Mesenchymal stem cell (in vitro differentiated cells and primary cell): ENCODE data around the gene MGAT5B.

Experiments used
- DNase-seq: peaks from one replicate; pipeline ENCODE4 v3.0.0-alpha.2; 2013
- H2AFZ ChIP-seq: one replicate; pipeline ENCODE4 v1.6.1; 2013; ENCODE audit warnings: low read depth, mild to moderate bottlenecking, control low read depth, inconsistent platforms, low read length, moderate library complexity
- H2AK5ac ChIP-seq: 2 replicates; pipeline ENCODE4 v1.6.1; 2013; ENCODE audit warnings: low read length, moderate library complexity, mild to moderate bottlenecking, inconsistent platforms; ENCODE audit not compliant: severe bottlenecking
- H2BK120ac ChIP-seq: one replicate; pipeline ENCODE4 v1.6.1; 2013; ENCODE audit warnings: low read depth, mild to moderate bottlenecking, inconsistent platforms, low read length, moderate library complexity
- H2BK12ac ChIP-seq, 2 experiments: one replicate each; pipeline ENCODE4 v1.6.1; 2013; ENCODE audit warnings: inconsistent platforms in 2 of 2, low read length in 2 of 2, mild to moderate bottlenecking in 2 of 2, moderate library complexity in 2 of 2, control low read depth in 1 of 2
- H2BK15ac ChIP-seq: one replicate; pipeline ENCODE4 v1.6.1; 2013; ENCODE audit warnings: mild to moderate bottlenecking, low read depth, inconsistent platforms; ENCODE audit not compliant: poor library complexity, severe bottlenecking
- H2BK5ac ChIP-seq: 2 replicates; pipeline ENCODE4 v1.6.1; 2013; ENCODE audit warnings: low read depth, mild to moderate bottlenecking, low read length, control low read depth, inconsistent platforms; ENCODE audit not compliant: poor library complexity, severe bottlenecking
- H3K14ac ChIP-seq, 2 experiments: one replicate each; pipeline ENCODE4 v1.6.1; 2013; ENCODE audit warnings: inconsistent platforms in 2 of 2, low read length in 2 of 2, control low read depth in 1 of 2, mild to moderate bottlenecking in 1 of 2, moderate library complexity in 1 of 2
- H3K18ac ChIP-seq, 2 experiments: one replicate each; pipeline ENCODE4 v1.6.1; 2013; ENCODE audit warnings: inconsistent platforms in 2 of 2, low read length in 2 of 2, control low read depth in 1 of 2, low read depth in 1 of 2, mild to moderate bottlenecking in 1 of 2
- H3K23ac ChIP-seq, 2 experiments: one replicate each; pipeline ENCODE4 v1.6.1; 2013; ENCODE audit warnings: inconsistent platforms in 2 of 2, low read length in 2 of 2, mild to moderate bottlenecking in 2 of 2, moderate library complexity in 2 of 2, control low read depth in 1 of 2
- H3K27ac ChIP-seq: 2 replicates; pipeline ENCODE4 v1.5.1; 2013; ENCODE audit warnings: mild to moderate bottlenecking, moderate library complexity, low read length, control low read depth, inconsistent platforms; ENCODE audit not compliant: poor library complexity, severe bottlenecking
- H3K27me3 ChIP-seq, 2 experiments: 2 replicates each; pipeline versions ENCODE4 v1.6.1 to v1.7.0; 2013; ENCODE audit warnings: low read length in 2 of 2, mild to moderate bottlenecking in 2 of 2, moderate library complexity in 2 of 2, control low read depth in 1 of 2, inconsistent platforms in 1 of 2; ENCODE audit not compliant: control insufficient read depth in 1 of 2, insufficient read depth in 1 of 2
- H3K36me3 ChIP-seq, 2 experiments: 2 replicates each; pipeline versions ENCODE4 v1.6.1 to v1.7.0; 2013; ENCODE audit warnings: low read length in 2 of 2, control low read depth in 1 of 2, inconsistent platforms in 1 of 2, low read depth in 1 of 2, mild to moderate bottlenecking in 1 of 2; ENCODE audit not compliant: insufficient read depth in 2 of 2, control insufficient read depth in 1 of 2
- H3K4ac ChIP-seq, 2 experiments: one replicate each; pipeline ENCODE4 v1.6.1; 2013; ENCODE audit warnings: inconsistent platforms in 2 of 2, low read length in 2 of 2, mild to moderate bottlenecking in 2 of 2, moderate library complexity in 2 of 2, control low read depth in 1 of 2, low read depth in 1 of 2
- H3K4me1 ChIP-seq: 2 replicates; pipeline ENCODE4 v1.6.1; 2013; ENCODE audit warnings: low read depth, low read length, control low read depth; ENCODE audit not compliant: control insufficient read depth, insufficient read depth
- H3K4me2 ChIP-seq: 2 replicates; pipeline ENCODE4 v1.6.1; 2013; ENCODE audit warnings: low read length, mild to moderate bottlenecking, inconsistent platforms; ENCODE audit not compliant: poor library complexity, severe bottlenecking
- H3K4me3 ChIP-seq, 2 experiments: 2 replicates each; pipeline versions ENCODE4 v1.5.1 to v1.7.0; 2013; ENCODE audit warnings: low read length in 2 of 2, mild to moderate bottlenecking in 2 of 2, control low read depth in 1 of 2, low read depth in 1 of 2; ENCODE audit not compliant: insufficient read depth in 1 of 2
- H3K79me1 ChIP-seq: replicated peaks from 2 replicates; pipeline ENCODE4 v1.6.1; 2013; ENCODE audit warnings: mild to moderate bottlenecking, control low read depth, low read length, inconsistent platforms; ENCODE audit not compliant: poor library complexity, severe bottlenecking
- H3K9ac ChIP-seq: 2 replicates; pipeline ENCODE4 v1.7.0; 2013; ENCODE audit warnings: mild to moderate bottlenecking, low read length, moderate library complexity
- H3K9me3 ChIP-seq: 2 replicates; pipeline ENCODE4 v1.7.0; 2013; ENCODE audit warnings: mild to moderate bottlenecking, low read length; ENCODE audit not compliant: control insufficient read depth
- H4K8ac ChIP-seq: one replicate; pipeline ENCODE4 v1.6.1; 2013; ENCODE audit warnings: inconsistent platforms, mild to moderate bottlenecking, low read length, moderate library complexity
- H4K91ac ChIP-seq: one replicate; pipeline ENCODE4 v1.6.1; 2013; ENCODE audit warnings: mild to moderate bottlenecking, low read length, inconsistent platforms
- WGBS: methylation state at CpG from one replicate; pipeline ENCODE4 v1.1.7; 2013; ENCODE audit warnings: mixed read lengths; 5-methylcytosine and 5-hydroxymethylcytosine counted together

Gene MGAT5B

GRCh38 chr17:76938009-76938408 lies 69.8 kb downstream of the MGAT5B start:
- 94% methylated on average over 10 of the region's 10 CpGs for WGBS
- Histone ChIP-seq H2AFZ (no peak overlapping the region), H2BK15ac (no peak overlapping the region), H3K27me3 (peaks cover 0 to 56% of the 10 kb centered on the region in 2 experiments), H3K79me1 (no peaks in the 10 kb centered on the region), H4K91ac (no peak overlapping the region), H3K4me1 (peaks cover 3% of the 10 kb centered on the region), H2BK12ac (no peak overlapping the region), H4K8ac (no peak overlapping the region), H2BK120ac (no peak overlapping the region), H3K36me3 (no peaks in the 10 kb centered on the region), H3K4ac (no peak overlapping the region), H3K9ac (no peak overlapping the region), H3K18ac (no peak overlapping the region), H3K14ac (peak overlapping the region in 1 of 2 experiments; percentile 62), H3K4me3 (no peak overlapping the region), H3K23ac (no peak overlapping the region), H2AK5ac (no peak overlapping the region), H3K9me3 (no peaks in the 10 kb centered on the region), H3K27ac (no peak overlapping the region), H2BK5ac (no peak overlapping the region), H3K4me2 (no peak overlapping the region)
- DNase-seq: no peak

GRCh38 chr17:76940295-76940694 lies 72.1 kb downstream of the MGAT5B start:
- Histone ChIP-seq H3K9ac (no peak overlapping the region), H3K4me1 (no peaks in the 10 kb centered on the region), H2BK12ac (no peak overlapping the region), H3K27ac (no peak overlapping the region), H3K9me3 (no peaks in the 10 kb centered on the region), H3K18ac (no peak overlapping the region), H3K23ac (no peak overlapping the region), H2BK5ac (no peak overlapping the region), H3K4me2 (no peak overlapping the region), H4K91ac (no peak overlapping the region), H3K14ac (no peak overlapping the region), H2BK15ac (no peak overlapping the region), H2BK120ac (no peak overlapping the region), H4K8ac (no peak overlapping the region), H3K27me3 (peaks cover 0 to 48% of the 10 kb centered on the region in 2 experiments), H3K4me3 (no peak overlapping the region), H3K36me3 (no peaks in the 10 kb centered on the region), H2AFZ (no peak overlapping the region), H2AK5ac (no peak overlapping the region), H3K4ac (no peak overlapping the region), H3K79me1 (no peaks in the 10 kb centered on the region)
- 60% methylated on average over 11 of the region's 14 CpGs for WGBS
- DNase-seq: no peak

- H3K9ac ChIP-seq: no peak overlapping the region
- no peak overlapping the region for H3K14ac ChIP-seq
- no peak overlapping the region for H4K91ac ChIP-seq
- H3K4me1 ChIP-seq: no peaks in the 10 kb centered on the region
- WGBS: 82% methylated on average over 13 of the region's 13 CpGs
- no peak overlapping the region for H2BK15ac ChIP-seq
- H4K8ac ChIP-seq: no peak overlapping the region
- H3K4me3 ChIP-seq: no peak overlapping the region
- H3K4ac ChIP-seq: no peak overlapping the region
- H2BK12ac ChIP-seq: no peak overlapping the region
- no peaks in the 10 kb centered on the region for H3K79me1 ChIP-seq
- H2BK120ac ChIP-seq: no peak overlapping the region
- no peak overlapping the region for H2BK5ac ChIP-seq
- no peaks in the 10 kb centered on the region for H3K36me3 ChIP-seq
- H2AK5ac ChIP-seq: no peak overlapping the region
- no peaks in the 10 kb centered on the region for H3K9me3 ChIP-seq
- no peak for DNase-seq
- no peak overlapping the region for H3K18ac ChIP-seq
- no peak overlapping the region for H3K4me2 ChIP-seq
- H3K23ac ChIP-seq: no peak overlapping the region
- peaks cover 0 to 48% of the 10 kb centered on the region in 2 experiments for H3K27me3 ChIP-seq
- H2AFZ ChIP-seq: no peak overlapping the region
- H3K27ac ChIP-seq: no peak overlapping the region
Measured at GRCh38 chr17:76940738-76941350, 72.6 kb downstream of the MGAT5B start.

DNA sequence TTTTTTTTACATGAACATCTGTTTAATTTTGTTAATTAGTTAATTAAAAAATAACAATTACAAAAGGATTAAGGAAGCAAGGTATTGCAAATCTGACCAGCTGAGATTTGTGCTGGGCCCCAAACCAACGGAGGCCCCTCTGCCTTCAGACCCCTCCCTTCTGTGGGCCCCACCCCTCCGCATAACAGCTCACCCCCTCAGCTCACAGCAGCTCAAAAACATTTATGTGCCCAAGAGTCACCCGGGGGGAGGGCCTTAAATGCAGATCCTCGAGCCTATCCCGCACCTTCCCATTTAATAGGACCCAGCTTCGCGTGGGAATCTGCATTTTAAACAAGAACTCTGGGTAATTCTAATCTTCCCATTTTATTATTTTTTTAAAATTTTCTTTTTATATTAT lies 75.0 kb downstream of the MGAT5B start:
- Histone ChIP-seq H3K18ac (no peak overlapping the region), H2BK15ac (no peak overlapping the region), H3K9me3 (no peaks in the 10 kb centered on the region), H3K4ac (no peak overlapping the region), H4K91ac (no peak overlapping the region), H3K4me1 (no peaks in the 10 kb centered on the region), H3K23ac (no peak overlapping the region), H3K36me3 (no peaks in the 10 kb centered on the region), H2AK5ac (no peak overlapping the region), H3K4me2 (no peak overlapping the region), H3K9ac (no peak overlapping the region), H3K27me3 (peaks cover 0 to 39% of the 10 kb centered on the region in 2 experiments), H2BK5ac (no peak overlapping the region), H2BK12ac (no peak overlapping the region), H4K8ac (no peak overlapping the region), H2BK120ac (no peak overlapping the region), H3K27ac (no peak overlapping the region), H3K14ac (no peak overlapping the region), H3K79me1 (no peaks in the 10 kb centered on the region), H3K4me3 (no peak overlapping the region), H2AFZ (no peak overlapping the region)
- no peak for DNase-seq
- 47% methylated on average over 4 of the region's 7 CpGs for WGBS
